HepG2 (cell line): ENCODE data around the gene THSD8. TPM values are rescaled to one million over a fixed set of nuclear protein-coding genes. Genes with fewer than 3 reads are reported as not detected.
A peak's percentile ranks its signal among the peaks of the same experiment; 100 is the strongest.

Source experiments
- ARID2 ChIP-seq: sonication (generic); formaldehyde crosslinking; IDR thresholded peaks from 2 replicates; pipeline ENCODE4 v1.8.1; 2022; ENCODE audit warnings: mild to moderate bottlenecking, missing genetic modification reagents, borderline replicate concordance
- ARNTL ChIP-seq: sonication (generic); formaldehyde crosslinking; IDR thresholded peaks from 2 replicates; pipeline ENCODE4 v1.4.0; 2020; ENCODE audit warnings: mild to moderate bottlenecking, missing genetic modification reagents
- GPN1 ChIP-seq: sonication (generic); formaldehyde crosslinking; IDR thresholded peaks from 2 replicates; pipeline ENCODE4 v1.5.1; 2020; ENCODE audit warnings: missing genetic modification reagents, borderline replicate concordance
- JARID2 ChIP-seq: sonication (generic); formaldehyde crosslinking; IDR thresholded peaks from 2 replicates; pipeline ENCODE4 v1.8.1; 2023; ENCODE audit warnings: missing genetic modification reagents, inconsistent platforms; ENCODE audit not compliant: insufficient replicate concordance
- KLF6 ChIP-seq: IDR thresholded peaks from 2 replicates; pipeline ENCODE4 v1.8.0; 2016; ENCODE audit warnings: missing biosample characterization, missing genetic modification reagents
- MIER3 ChIP-seq: IDR thresholded peaks from 2 replicates; pipeline ENCODE4 v1.6.1; 2016; ENCODE audit warnings: missing compliant biosample characterization, borderline replicate concordance
- NFE2L2 ChIP-seq: fragments of 150-350 bp; IDR thresholded peaks from 2 replicates; pipeline ENCODE4 v1.6.1; 2014; ENCODE audit warnings: low read length
- RBFOX2 ChIP-seq: fragments of 200-400 bp; formaldehyde crosslinking; IDR thresholded peaks from 2 replicates; pipeline ENCODE4 v1.6.1; 2017; ENCODE audit warnings: low read depth, mild to moderate bottlenecking, low read length
- RFX3 ChIP-seq: IDR thresholded peaks from 2 replicates; pipeline ENCODE4 v1.6.1; 2016; ENCODE audit warnings: missing biosample characterization, missing genetic modification reagents
- SOX5 ChIP-seq: IDR thresholded peaks from 2 replicates; pipeline ENCODE4 v1.6.1; 2016; ENCODE audit warnings: borderline replicate concordance
- XRCC5 ChIP-seq: fragments of 200-400 bp; formaldehyde crosslinking; optimal IDR thresholded peaks from 2 replicates; pipeline ENCODE3; 2017; ENCODE audit warnings: mild to moderate bottlenecking, low read length
- ZBTB7A ChIP-seq: sonication (generic); formaldehyde crosslinking; IDR thresholded peaks from 2 replicates; pipeline ENCODE4 v1.8.0; 2022; ENCODE audit warnings: mild to moderate bottlenecking, missing genetic modification reagents
- ZKSCAN1 ChIP-seq: fragments of 150-350 bp; IDR thresholded peaks from 2 replicates; pipeline ENCODE4 v1.6.1; 2014; ENCODE audit warnings: low read length
- ZKSCAN8 ChIP-seq: IDR thresholded peaks from 2 replicates; pipeline ENCODE4 v1.6.1; 2016; ENCODE audit warnings: borderline replicate concordance, missing genetic modification reagents, missing compliant biosample characterization
- ZNF598 ChIP-seq: sonication (generic); formaldehyde crosslinking; IDR thresholded peaks from 2 replicates; pipeline ENCODE4 v1.5.1; 2020; ENCODE audit warnings: mild to moderate bottlenecking, missing genetic modification reagents, borderline replicate concordance
- ZNF790 ChIP-seq: sonication (generic); formaldehyde crosslinking; IDR thresholded peaks from 2 replicates; pipeline ENCODE4 v1.8.0; 2022; ENCODE audit warnings: missing genetic modification reagents, mild to moderate bottlenecking, borderline replicate concordance
- ZNF816 ChIP-seq: sonication (generic); formaldehyde crosslinking; IDR thresholded peaks from 2 replicates; pipeline ENCODE4 v1.8.0; 2022; ENCODE audit warnings: missing genetic modification reagents, mild to moderate bottlenecking, borderline replicate concordance
- polyA plus RNA-seq, 8 experiments: library from polyadenylated mRNA; depleted of rRNA in 3 of 8; stranded (reverse) in 7 of 8; unstranded in 1 of 8; fragments of >200 nt; fragmentation: Illumina TruSeq in 4 of 8; extraction: Trizol in 4 of 8; gene quantifications; 2 replicates each; pipeline versions ENCODE4 v1.2.1 to v1.2.3, GENCODE V29; 2011 to 2016; ENCODE audit warnings: low read depth in 4 of 8, missing spikeins in 1 of 8, mixed read lengths in 1 of 8; ENCODE audit not compliant: insufficient read depth in 1 of 8
- total RNA-seq, 5 experiments: library from RNA; depleted of rRNA; stranded (reverse); fragments of >200 nt; fragmentation: Illumina TruSeq; extraction: Trizol; gene quantifications; 2 replicates each; pipeline ENCODE4 v1.2.3, GENCODE V29; 2016; ENCODE audit warnings: low read depth in 1 of 5
- TF ChIP-seq, protein P1 (sequence below): sonication (generic); formaldehyde crosslinking; IDR thresholded peaks from 2 replicates; pipeline ENCODE4 v1.5.0; 2020; ENCODE audit warnings: mild to moderate bottlenecking, missing genetic modification reagents, borderline replicate concordance
- TF ChIP-seq, protein P2 (sequence below): sonication (generic); formaldehyde crosslinking; conservative IDR thresholded peaks from 2 replicates; pipeline ENCODE4 v1.4.0; 2020; ENCODE audit warnings: missing genetic modification reagents
- TF ChIP-seq, protein P3 (sequence below): IDR thresholded peaks from 2 replicates; pipeline ENCODE4 v1.6.1; 2012; ENCODE audit warnings: inconsistent platforms

Gene THSD8
- total and polyA plus RNA-seq, 2 of the 13 experiments (the other 11 are each of a cell fraction or from before 2014, with no cell fraction given), result 4.8 to 14.9 TPM

DNA sequence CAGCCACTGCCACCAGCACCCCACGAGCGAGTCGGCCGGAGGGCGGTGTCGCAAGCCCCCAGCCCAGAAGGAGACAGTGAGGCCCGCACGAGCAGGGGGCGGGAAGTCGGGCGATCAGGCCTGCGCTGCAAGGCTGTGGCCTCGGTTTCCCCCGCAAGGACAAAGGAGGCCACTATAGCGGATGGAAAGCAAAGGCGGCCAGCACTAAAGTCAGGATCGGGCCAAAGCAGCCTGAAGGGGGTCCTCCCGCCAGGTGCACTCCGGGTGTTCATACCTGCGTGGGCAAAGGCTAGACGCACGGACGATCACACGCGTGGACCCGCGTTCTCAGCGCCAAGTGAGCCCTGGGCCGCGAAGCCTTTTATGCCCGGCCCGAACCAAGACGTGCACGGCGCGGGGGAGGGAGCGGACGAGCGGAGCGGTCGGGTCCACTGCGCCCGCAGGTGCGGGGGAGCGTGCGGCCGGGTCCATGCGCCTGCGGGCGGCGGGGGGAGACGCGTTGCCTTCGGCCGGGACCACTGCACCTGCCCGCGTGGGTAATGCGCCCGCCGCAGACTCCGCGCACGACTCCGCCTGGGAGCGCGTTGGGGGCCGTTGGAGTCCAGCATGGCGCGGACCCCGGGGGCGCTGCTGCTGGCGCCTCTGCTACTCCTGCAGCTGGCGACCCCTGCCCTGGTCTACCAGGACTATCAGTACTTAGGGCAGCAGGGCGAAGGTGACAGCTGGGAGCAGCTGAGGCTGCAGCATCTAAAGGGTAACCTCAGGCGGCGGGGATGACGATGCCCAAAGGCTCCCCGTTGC, at the start of gene THSD8, which contains the start of gene PRDX2 (continued):
- no peak; the same call in 1 of the 2 replicates for TF ChIP-seq MIER3 (CRISPR knock-in tag)
- TF ChIP-seq, protein P1, sequence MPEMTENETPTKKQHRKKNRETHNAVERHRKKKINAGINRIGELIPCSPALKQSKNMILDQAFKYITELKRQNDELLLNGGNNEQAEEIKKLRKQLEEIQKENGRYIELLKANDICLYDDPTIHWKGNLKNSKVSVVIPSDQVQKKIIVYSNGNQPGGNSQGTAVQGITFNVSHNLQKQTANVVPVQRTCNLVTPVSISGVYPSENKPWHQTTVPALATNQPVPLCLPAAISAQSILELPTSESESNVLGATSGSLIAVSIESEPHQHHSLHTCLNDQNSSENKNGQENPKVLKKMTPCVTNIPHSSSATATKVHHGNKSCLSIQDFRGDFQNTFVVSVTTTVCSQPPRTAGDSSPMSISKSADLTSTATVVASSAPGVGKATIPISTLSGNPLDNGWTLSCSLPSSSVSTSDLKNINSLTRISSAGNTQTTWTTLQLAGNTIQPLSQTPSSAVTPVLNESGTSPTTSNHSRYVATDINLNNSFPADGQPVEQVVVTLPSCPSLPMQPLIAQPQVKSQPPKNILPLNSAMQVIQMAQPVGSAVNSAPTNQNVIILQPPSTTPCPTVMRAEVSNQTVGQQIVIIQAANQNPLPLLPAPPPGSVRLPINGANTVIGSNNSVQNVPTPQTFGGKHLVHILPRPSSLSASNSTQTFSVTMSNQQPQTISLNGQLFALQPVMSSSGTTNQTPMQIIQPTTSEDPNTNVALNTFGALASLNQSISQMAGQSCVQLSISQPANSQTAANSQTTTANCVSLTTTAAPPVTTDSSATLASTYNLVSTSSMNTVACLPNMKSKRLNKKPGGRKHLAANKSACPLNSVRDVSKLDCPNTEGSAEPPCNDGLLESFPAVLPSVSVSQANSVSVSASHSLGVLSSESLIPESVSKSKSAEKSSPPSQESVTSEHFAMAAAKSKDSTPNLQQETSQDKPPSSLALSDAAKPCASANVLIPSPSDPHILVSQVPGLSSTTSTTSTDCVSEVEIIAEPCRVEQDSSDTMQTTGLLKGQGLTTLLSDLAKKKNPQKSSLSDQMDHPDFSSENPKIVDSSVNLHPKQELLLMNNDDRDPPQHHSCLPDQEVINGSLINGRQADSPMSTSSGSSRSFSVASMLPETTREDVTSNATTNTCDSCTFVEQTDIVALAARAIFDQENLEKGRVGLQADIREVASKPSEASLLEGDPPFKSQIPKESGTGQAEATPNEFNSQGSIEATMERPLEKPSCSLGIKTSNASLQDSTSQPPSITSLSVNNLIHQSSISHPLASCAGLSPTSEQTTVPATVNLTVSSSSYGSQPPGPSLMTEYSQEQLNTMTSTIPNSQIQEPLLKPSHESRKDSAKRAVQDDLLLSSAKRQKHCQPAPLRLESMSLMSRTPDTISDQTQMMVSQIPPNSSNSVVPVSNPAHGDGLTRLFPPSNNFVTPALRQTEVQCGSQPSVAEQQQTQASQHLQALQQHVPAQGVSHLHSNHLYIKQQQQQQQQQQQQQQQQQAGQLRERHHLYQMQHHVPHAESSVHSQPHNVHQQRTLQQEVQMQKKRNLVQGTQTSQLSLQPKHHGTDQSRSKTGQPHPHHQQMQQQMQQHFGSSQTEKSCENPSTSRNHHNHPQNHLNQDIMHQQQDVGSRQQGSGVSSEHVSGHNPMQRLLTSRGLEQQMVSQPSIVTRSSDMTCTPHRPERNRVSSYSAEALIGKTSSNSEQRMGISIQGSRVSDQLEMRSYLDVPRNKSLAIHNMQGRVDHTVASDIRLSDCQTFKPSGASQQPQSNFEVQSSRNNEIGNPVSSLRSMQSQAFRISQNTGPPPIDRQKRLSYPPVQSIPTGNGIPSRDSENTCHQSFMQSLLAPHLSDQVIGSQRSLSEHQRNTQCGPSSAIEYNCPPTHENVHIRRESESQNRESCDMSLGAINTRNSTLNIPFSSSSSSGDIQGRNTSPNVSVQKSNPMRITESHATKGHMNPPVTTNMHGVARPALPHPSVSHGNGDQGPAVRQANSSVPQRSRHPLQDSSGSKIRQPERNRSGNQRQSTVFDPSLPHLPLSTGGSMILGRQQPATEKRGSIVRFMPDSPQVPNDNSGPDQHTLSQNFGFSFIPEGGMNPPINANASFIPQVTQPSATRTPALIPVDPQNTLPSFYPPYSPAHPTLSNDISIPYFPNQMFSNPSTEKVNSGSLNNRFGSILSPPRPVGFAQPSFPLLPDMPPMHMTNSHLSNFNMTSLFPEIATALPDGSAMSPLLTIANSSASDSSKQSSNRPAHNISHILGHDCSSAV (CRISPR knock-in tag), result no peak
- TF ChIP-seq, protein P2, sequence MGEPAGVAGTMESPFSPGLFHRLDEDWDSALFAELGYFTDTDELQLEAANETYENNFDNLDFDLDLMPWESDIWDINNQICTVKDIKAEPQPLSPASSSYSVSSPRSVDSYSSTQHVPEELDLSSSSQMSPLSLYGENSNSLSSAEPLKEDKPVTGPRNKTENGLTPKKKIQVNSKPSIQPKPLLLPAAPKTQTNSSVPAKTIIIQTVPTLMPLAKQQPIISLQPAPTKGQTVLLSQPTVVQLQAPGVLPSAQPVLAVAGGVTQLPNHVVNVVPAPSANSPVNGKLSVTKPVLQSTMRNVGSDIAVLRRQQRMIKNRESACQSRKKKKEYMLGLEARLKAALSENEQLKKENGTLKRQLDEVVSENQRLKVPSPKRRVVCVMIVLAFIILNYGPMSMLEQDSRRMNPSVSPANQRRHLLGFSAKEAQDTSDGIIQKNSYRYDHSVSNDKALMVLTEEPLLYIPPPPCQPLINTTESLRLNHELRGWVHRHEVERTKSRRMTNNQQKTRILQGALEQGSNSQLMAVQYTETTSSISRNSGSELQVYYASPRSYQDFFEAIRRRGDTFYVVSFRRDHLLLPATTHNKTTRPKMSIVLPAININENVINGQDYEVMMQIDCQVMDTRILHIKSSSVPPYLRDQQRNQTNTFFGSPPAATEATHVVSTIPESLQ, result no peak
- peak; percentile 72; the same call in 1 of the 2 replicates for TF ChIP-seq ZNF598 (CRISPR knock-in tag)
- peak; percentile 36 for TF ChIP-seq XRCC5
- TF ChIP-seq ZNF816, result peak; percentile 84
- no peak for TF ChIP-seq NFE2L2
- TF ChIP-seq ARID2, result no peak; the same call in 1 of the 2 replicates
- TF ChIP-seq ARNTL (CRISPR knock-in tag), result peak; percentile 74
- TF ChIP-seq GPN1 (CRISPR knock-in tag), result no peak
- TF ChIP-seq, protein P3, sequence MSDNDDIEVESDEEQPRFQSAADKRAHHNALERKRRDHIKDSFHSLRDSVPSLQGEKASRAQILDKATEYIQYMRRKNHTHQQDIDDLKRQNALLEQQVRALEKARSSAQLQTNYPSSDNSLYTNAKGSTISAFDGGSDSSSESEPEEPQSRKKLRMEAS, result peak; percentile 93
- peak; percentile 98 for TF ChIP-seq RBFOX2
- TF ChIP-seq ZKSCAN8 (CRISPR knock-in tag), result 0 out of 2 replicates have a peak, but pooled peaks have one; percentile 23
- 0 out of 2 replicates have a peak, but pooled peaks have one; percentile 24 for TF ChIP-seq ZNF790 (CRISPR knock-in tag)
- no peak for TF ChIP-seq RFX3 (CRISPR knock-in tag)
- no peak; the same call in 1 of the 2 replicates for TF ChIP-seq ZKSCAN1
- TF ChIP-seq ZBTB7A (CRISPR knock-in tag), result peak; percentile 35
- TF ChIP-seq KLF6 (CRISPR knock-in tag), result no peak
- TF ChIP-seq SOX5 (CRISPR knock-in tag), result 0 out of 2 replicates have a peak, but pooled peaks have one; percentile 47
- peak; percentile 52 for TF ChIP-seq JARID2 (CRISPR knock-in tag)
